GM23338 (cell line): ENCODE data around the gene ATG7.
"Not testable (repeated sequence)": the region's sequence is repeated elsewhere in the genome, so short reads cannot be mapped to it uniquely, and the experiment has no call there.

ENCODE experiments used
- CREB1 ChIP-seq: fragments of 250-450 bp; sonication (Bioruptor Pico); IDR thresholded peaks from 2 replicates; pipeline ENCODE4 v1.5.0; 2020; ENCODE audit warnings: low read depth, mild to moderate bottlenecking, moderate library complexity
- CTCF ChIP-seq, 2 experiments: fragments of 200-600 bp in 1 of 2; sonication (generic) in 1 of 2; conservative IDR thresholded peaks; 2 replicates each; pipeline versions ENCODE4 v1.5.1 to v1.6.1; 2016 to 2017; ENCODE audit warnings: antibody characterized with exemption in 2 of 2, low read depth in 2 of 2, mild to moderate bottlenecking in 2 of 2, moderate library complexity in 1 of 2
- ETS1 ChIP-seq: IDR thresholded peaks from 2 replicates; pipeline ENCODE4 v1.6.1; 2016; ENCODE audit warnings: antibody characterized with exemption
- EZH2 ChIP-seq: fragments of 200-600 bp; sonication (generic); IDR thresholded peaks from one replicate; pipeline ENCODE4 v1.8.0; 2017; ENCODE audit warnings: antibody characterized with exemption, mild to moderate bottlenecking, low read depth; ENCODE audit not compliant: unreplicated experiment
- EZH2phosphoT487 ChIP-seq: fragments of 200-600 bp; sonication (generic); IDR thresholded peaks from one replicate; pipeline ENCODE4 v1.8.1; 2018; ENCODE audit warnings: antibody characterized with exemption; ENCODE audit not compliant: unreplicated experiment
- JUNB ChIP-seq: IDR thresholded peaks from one replicate; pipeline ENCODE4 v1.6.1; 2016; ENCODE audit warnings: antibody characterized with exemption; ENCODE audit not compliant: unreplicated experiment
- POLR2AphosphoS5 ChIP-seq: IDR thresholded peaks from 2 replicates; pipeline ENCODE4 v1.6.1; 2016; ENCODE audit warnings: antibody characterized with exemption, low read depth
- REST ChIP-seq: IDR thresholded peaks from one replicate; pipeline ENCODE4 v1.6.1; 2018; ENCODE audit warnings: antibody characterized with exemption; ENCODE audit not compliant: unreplicated experiment
- ZNF114 ChIP-seq: fragments of 250-450 bp; sonication (Bioruptor Pico); IDR thresholded peaks from 2 replicates; pipeline ENCODE4 v1.5.0; 2020; ENCODE audit warnings: mild to moderate bottlenecking, moderate library complexity
- ZNF331 ChIP-seq: fragments of 250-450 bp; sonication (Bioruptor Pico); IDR thresholded peaks from 2 replicates; pipeline ENCODE4 v1.5.0; 2020; ENCODE audit warnings: low read depth, mild to moderate bottlenecking, moderate library complexity
- ZNF462 ChIP-seq: fragments of 250-450 bp; sonication (Bioruptor Pico); IDR thresholded peaks from 2 replicates; pipeline ENCODE4 v1.5.0; 2020; ENCODE audit warnings: mild to moderate bottlenecking, moderate library complexity

- not testable (repeated sequence) for TF ChIP-seq CTCF (conservative IDR thresholded peaks at IDR 0.05; ENCODE audit: low read depth in 2 of 2); POLR2AphosphoS5; ZNF462 (CRISPR knock-in tag); EZH2; EZH2phosphoT487; CREB1 (CRISPR knock-in tag); JUNB; REST; ZNF331; ZNF114 (CRISPR knock-in tag); ETS1
These were observed 300.5 kb downstream of the ATG7 start for GRCh38 chr3:11572660-11573059.
